SH-SY5Y (cell line): ENCODE measurements around the gene RPS28.

ENCODE experiments used
- GATA2 ChIP-seq: IDR thresholded peaks from 2 replicates; pipeline ENCODE4 v1.6.1; 2011; ENCODE audit warnings: mild to moderate bottlenecking, low read depth, low read length
- GATA3 ChIP-seq: IDR thresholded peaks from 2 replicates; pipeline ENCODE4 v1.6.1; 2011; ENCODE audit warnings: low read depth, mild to moderate bottlenecking, low read length, moderate library complexity

DNA sequence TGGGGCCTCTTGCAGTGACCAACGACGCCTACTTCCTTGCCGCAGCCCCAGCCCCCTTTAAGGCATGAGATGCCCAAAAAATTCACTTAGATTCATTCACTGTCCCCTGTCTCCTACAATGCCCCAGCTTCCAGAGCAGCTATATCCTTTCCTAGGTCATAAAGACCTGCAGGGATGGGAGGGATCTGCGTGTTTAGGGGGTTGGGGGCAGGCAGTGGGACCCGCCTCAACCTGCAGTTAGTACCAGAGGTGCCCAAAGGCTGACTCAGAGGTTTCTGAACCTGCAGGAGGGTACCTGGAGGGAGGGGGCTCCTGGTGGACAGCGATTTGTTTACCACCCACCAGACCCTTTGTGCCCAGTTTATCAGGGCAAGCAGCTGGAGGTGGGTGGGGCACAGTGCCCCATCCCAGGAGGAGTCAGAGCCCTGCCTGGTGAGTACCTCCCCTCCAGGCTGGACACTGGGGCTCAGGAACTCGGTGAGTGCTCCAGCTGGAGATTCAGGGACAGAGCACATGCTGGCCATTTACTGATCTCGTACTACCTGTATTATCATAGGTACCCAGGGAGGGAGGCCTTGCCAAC lies 10.1 kb downstream of the RPS28 start:
- TF ChIP-seq GATA2 (no peak), GATA3 (no peak)
